ENCODE data around the gene GRM8. TPM values are rescaled to one million over a fixed set of nuclear protein-coding genes. Genes with fewer than 3 reads are reported as not detected.

Gene GRM8
- total RNA-seq, 1 donor from 2014 or later = 0.30 TPM

DNA sequence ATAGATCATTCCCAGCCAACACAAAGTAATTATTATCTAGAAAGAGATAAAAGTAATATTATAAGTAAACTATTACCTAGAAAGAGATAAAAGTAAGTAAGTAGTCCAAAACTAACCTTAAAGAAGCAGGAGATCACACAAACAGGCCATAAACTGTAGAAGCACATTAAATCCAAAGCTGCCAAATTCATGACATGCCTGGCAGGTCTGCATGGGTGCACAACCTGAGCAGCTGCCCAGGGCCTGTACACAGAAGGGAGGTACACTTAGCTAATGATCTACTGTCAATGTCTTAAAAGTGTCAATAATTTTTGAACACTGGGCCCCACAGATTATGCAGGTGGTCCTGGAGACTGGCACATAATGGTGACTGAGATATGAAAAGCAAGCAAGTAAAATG lies 196.5 kb downstream of the GRM8 start:
- intact Hi-C loops (cut with DNase I) = no loop called here

GRCh38 chr7:127047521-127047920 lies 205.2 kb downstream of the GRM8 start:
- intact Hi-C loops (cut with DNase I) = no loop called here
- DNase-seq (ENCODE audit: low spot score) = no peak

More for the DNA sequence above, 196.5 kb downstream of the GRM8 start:
- no peak for DNase-seq (ENCODE audit: low spot score)

DNA sequence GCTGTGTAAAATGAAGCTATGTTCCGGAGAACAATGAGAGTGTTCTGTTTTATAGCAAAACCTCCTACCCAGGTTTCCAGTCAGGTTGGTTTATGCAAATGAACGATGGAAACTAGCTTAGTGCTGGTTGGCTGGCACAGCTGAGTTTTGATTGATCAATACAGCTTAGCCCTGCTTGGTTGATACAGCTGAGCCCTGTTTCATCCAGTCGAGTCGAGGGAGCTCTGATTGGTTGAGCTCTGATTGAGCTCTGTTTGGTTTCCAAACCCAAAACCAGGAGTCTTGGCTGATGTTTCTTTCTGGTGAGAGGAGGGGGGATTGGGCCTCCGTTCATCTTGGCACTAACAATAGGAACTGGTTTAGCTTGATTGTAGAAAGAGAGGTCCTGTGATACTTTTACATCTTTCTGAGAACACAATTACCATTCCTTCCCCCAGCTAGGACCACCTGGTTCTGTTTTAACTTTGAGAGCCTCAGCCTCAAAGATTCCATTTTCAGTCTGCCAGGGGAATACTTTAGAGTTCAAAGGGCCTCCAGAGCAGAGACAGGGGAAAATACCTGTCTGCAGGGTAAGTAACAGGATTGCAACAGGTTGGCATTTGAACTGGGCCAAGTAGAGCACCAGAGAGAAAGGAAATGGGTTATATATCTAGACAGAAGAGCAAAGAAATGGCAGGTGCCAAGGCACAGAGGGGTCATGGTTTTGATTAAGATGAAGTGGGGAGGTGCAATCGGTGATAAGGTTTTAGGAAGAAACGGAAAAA lies 210.9 kb downstream of the GRM8 start:
- intact Hi-C loops (cut with DNase I) = no loop called here
- DNase-seq (ENCODE audit: low spot score) = no peak

GRCh38 chr7:127040042-127040441 lies 212.7 kb downstream of the GRM8 start:
- intact Hi-C loops (cut with DNase I) = no loop called here
- DNase-seq (ENCODE audit: low spot score) = no peak

DNA sequence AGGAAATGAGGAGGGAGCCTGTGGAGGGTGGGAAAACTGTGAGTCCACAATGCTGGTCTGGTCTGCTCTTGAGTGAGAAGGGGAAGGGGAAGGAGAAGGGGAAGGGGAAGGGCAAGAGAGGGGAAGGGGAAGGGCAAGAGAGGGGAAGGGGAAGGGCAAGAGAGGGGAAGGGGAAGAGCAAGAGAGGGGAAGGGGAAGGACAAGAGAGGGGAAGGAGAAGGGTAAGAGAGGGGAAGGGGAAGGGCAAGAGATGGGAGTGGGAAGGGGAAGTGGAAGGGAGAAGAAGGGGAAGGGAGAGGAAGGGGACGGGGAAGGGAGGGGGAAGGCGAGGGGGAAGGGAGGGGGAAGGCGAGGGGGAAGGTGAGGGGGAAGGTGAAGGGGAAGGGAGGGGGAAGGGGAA lies 213.2 kb downstream of the GRM8 start:
- intact Hi-C loops (cut with DNase I) = no loop called here

DNA sequence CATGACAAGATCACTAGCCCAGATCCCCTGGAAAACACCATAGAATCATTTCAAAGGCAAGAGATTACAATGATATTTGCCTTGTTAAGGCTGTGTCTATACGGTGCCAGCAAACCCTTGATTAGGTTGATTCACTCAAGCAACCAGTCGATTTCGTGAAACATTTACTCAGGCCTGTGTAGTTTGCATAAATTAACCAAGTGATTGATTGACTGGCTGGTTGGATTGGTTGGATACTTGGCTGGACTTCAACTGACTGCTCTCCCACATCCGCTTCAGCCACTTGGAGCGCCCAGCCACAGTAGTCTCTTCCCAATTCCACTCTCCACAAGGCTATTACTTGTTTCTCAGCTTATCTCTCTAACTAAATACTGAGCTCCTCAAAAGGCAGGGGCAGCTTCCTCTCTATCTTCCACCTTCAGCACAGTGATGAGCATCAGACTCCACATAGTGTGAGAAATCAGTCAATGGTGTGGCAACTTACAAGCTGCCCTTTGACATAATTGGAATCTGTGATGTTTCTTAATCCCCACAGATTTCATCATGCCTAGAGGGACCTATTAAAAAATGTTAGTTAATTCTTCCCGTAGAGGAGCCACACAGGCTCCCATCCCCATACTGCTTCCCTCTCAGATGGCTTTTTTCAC lies 217.4 kb downstream of the GRM8 start:
- intact Hi-C loops (cut with DNase I) = no loop called here
- no peak for DNase-seq (ENCODE audit: low spot score)

More for the DNA sequence above, 213.2 kb downstream of the GRM8 start:
- DNase-seq (ENCODE audit: low spot score) = no peak

- intact Hi-C loops (cut with DNase I) = no loop called here
- no peak for DNase-seq (ENCODE audit: low spot score)
These were observed 218.4 kb downstream of the GRM8 start for GRCh38 chr7:127034186-127034806.

DNA sequence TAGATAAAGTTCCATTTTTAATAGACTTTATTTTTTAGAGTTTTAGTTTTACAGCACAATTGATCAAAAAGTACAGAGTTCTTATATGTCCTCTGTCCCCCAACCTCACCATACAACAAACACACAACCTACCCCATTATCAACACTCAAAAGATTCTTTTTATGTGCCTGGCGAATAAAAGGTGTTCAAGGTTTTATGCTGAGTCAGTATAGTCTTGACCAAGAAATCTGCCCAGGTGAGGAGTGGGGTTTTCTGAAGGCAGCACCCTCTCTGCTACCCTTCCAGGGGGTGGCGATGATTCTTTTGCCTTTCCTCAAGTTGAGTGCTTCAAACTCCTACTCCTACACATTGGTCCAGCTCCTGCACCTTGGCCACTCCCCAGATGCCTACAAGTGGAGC lies 222.9 kb downstream of the GRM8 start:
- no peak for DNase-seq (ENCODE audit: low spot score)
- intact Hi-C loops (cut with DNase I) = no loop called here

DNA sequence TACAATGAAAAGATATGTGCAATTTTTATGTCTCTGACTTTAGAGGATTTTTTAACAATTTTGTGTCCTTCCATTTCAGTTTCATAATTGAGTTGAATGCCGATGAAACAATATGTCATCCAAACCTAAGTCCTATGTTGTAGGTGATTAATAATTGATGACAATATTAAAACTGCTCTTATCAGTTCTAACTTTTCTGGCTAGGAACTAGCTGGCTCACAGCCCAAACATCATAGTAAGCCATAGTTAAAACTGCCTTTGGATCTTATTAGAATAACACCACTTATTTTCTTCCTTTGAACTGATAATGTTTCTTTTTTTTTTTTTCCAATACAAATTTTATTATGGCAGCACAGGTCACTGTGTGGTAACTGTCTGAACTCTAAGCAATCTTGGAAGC lies 230.9 kb downstream of the GRM8 start:
- intact Hi-C loops (cut with DNase I) = no loop called here
- no peak for DNase-seq (ENCODE audit: low spot score)

DNA sequence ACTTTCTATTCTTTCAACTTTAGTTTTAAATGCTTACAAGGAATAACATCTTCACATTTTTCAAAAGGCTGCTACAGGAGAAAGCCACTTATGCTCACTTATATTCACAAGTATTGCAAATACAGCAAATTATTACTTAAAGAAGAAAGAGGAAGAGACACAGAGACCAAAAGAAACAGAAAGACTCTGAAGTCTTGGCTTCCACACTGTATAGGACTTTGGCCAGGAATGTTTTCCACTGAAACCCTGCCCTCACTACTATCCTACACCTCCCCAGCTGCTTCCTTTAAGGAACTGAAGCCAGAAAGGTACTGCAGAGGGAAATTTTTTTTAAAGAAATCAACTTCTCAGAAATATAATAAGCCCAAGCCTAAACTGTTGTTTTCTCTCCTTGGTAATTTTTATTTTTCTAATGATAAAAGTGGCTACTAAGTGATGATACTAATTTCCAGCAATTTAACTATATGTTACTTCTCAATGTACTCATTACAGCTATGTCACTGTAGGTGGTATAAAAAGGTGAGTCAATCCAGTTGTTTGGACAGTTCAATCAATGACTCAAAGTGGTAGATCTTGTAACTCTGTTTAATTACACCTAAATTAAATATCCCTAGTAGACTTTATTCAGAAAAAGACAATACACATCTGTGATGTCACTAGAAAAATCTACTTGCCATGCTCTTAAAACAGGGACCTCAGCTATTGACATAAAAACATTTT lies 231.6 kb downstream of the GRM8 start:
- no peak for DNase-seq (ENCODE audit: low spot score)

DNA sequence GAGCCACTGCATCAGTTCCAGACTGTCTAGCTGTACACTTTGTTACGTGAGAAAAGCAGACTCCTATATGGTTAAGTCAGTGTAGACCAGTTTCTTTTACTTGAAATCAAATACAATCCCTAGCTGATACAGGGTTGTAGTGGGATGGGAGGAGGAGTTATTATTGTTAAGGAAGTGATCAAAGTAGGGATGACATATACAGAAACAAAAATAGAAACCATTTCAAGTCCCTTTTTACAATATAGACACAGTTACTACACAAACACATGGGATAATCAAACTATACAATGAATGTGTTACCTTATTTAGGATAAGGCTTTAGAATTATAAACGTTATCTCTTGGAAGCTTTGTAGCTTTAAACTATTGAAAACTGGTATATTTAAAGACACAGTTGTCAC lies 233.9 kb downstream of the GRM8 start:
- DNase-seq (ENCODE audit: low spot score) = no peak
- intact Hi-C loops (cut with DNase I) = no loop called here

More for the DNA sequence above, 231.6 kb downstream of the GRM8 start:
- intact Hi-C loops (cut with DNase I) = no loop called here

DNA sequence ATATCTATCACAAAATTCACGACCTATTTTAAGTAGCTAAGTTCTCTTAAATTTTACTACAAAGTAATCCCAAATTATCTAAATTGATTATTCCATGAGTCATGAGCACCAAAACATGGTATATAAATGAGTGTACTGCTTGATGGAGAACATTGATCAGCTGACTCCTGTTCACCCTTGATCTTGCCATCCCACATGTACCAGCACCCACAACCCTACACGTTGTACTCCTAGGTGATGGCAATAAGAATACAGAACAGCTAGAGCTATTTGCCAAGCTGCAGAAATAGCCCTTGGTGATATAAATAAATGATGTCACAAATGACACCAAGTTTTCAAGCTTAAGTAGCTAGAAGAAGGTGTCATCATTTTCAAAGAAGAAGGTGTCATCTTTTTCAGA lies 235.5 kb downstream of the GRM8 start:
- no peak for DNase-seq (ENCODE audit: low spot score)
- intact Hi-C loops (cut with DNase I) = no loop called here

DNA sequence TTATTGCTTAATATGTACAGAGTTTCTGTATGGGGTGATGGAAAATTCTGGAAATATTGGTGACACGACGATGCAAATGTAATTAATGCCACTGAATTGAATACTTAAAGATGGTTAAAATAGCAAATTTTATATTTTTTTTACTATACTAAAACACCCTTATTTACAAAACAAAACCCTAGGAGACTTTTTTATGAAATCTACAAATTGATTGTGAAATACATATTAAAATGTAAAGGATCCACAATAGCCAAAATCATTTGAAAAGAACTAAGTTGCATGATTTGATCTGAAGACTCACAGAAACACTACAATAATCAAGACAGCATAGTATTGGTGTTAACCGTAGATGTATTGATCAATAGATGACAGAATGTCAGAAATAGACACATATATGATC lies 252.0 kb downstream of the GRM8 start:
- intact Hi-C loops (cut with DNase I) = no loop called here
- no peak for DNase-seq (ENCODE audit: low spot score)

DNA sequence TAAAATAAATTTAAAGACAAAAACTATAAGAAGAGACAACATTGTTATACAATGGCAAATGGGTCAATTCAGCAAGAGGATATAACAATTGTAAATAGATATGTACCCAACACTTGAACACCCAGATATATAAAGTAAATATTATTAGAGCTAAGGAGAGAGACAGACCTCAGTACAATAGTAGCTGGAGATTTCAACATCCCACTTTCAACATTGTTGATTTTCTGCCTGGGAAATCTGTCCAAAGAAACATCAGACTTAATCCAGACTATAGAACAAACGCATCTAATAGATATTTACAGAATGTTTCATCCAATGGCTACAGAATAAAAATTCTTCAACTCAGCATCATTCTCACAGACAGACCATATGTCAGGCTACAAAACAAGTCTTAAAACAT lies 256.1 kb downstream of the GRM8 start:
- no peak for DNase-seq (ENCODE audit: low spot score)
- intact Hi-C loops (cut with DNase I) = no loop called here

- intact Hi-C loops (cut with DNase I) = no loop called here
These were observed 259.0 kb downstream of the GRM8 start for GRCh38 chr7:126993626-126994213.

GRCh38 chr7:126988022-126988421 lies 264.7 kb downstream of the GRM8 start:
- no peak for DNase-seq (ENCODE audit: low spot score)
- intact Hi-C loops (cut with DNase I) = no loop called here

More at GRCh38 chr7:126993626-126994213, 259.0 kb downstream of the GRM8 start:
- DNase-seq (ENCODE audit: low spot score) = no peak

DNA sequence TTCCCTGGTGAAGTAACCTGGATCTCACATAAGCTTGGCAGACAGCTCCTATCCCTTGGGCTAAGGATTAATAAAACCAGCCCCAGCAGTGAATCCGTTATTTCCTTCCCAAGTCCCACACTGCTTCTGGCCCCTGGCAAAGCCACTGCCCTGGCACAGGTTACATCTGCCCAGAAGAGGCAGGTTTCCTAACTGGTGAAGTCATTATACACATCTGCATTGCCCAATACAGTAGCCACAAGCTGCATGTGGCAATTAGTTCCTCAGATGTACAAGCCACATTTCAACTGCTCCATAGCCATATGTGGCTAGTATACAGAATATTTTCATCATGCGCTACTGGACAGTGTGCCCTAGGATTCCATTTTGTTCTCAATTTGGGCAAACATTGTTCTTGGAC lies 273.0 kb downstream of the GRM8 start:
- intact Hi-C loops (cut with DNase I) = no loop called here
- DNase-seq (ENCODE audit: low spot score) = no peak

DNA sequence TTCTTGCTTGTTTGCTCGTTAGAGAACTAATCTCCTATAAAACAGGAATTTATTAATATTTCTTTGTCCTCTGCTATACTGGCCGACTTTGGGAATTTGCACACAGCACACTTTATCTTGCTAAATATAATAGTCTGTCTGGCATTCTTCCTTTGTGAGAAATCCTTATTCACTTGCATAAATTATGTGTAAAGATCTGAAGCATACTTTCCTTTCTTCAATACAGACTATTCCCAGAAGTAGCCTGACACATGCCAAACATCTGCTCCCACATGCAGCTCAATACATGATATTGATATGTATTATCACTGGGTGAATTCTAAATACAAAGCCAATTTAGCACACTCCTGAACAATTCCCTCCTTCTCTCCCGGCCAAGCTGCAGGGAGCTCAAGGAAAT lies 273.9 kb downstream of the GRM8 start:
- DNase-seq (ENCODE audit: low spot score) = no peak
- intact Hi-C loops (cut with DNase I) = no loop called here

DNA sequence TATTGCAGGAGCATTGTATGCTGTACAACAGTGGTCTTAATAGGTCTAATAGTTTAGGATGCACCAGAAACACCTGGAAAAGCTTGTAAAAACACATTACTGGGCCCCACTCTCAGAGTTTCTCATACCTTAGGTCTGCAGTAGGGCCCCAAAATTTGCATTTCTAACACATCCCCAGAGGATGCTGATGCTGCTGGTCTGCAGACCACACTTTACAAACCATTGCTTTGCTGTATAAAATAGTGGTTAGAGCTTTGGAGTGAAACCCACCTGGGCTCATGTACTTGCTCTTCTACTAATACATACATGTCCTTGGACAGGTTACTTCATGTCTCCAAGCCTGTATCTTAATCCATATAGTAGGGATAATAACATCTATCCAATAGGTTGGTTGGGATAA lies 279.7 kb downstream of the GRM8 start:
- DNase-seq (ENCODE audit: low spot score) = no peak
- intact Hi-C loops (cut with DNase I) = no loop called here

- intact Hi-C loops (cut with DNase I) = no loop called here
- no peak for DNase-seq (ENCODE audit: low spot score)
These were observed 280.2 kb downstream of the GRM8 start for GRCh38 chr7:126972571-126972970.
